ENCODE results near the gene CLMN.

CLMN gene

DNA sequence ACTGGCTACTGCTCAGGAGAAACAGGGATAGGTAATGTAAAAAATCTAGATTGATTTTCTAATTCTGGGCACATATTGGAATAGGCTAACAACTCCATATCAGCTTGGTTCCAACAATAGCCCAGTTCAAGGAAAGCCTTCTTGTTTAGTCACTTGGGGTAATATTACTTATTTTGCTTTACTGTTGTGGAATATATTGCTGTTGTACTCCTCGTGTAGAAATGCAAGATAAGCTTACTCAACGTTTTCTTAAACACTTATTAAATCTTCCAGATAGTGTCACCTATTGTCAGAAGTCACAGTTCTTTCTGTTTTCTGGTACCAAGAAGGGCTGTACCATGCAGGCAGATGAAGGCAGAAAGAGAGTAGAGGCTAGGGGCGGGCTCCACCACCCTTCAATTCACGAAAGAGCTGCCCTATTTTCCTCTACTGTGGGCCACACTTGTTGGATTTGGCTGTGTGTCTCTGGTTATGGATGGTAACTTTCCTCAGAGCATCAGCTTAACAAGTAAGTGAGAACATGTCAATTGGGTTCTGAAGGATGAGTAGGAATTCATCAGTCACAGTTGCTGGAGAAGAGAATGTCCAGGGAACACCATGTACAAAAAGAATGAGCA lies 38.0 kb downstream of the CLMN start:
- H3K27ac ChIP-seq, result no peak overlapping the region

DNA sequence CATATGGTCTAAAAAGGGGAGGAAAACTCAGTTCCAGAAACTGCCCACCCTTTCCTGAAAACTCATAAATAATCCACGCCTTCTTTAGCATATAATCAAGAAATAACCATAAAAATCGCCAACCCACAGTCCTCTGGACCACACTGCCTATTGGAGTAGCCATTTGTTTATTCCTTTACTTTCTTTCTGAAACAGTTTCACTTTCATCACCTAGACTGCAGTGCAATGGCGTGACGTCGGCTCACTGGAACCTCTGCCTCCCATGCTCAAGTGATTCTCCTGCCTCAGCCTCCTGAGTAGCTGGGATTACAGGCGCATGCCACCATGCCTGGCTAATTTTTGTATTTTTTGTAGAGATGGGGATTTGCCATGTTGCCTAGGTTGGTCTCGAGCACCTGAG lies 44.2 kb downstream of the CLMN start:
- TF ChIP-seq, protein P1, sequence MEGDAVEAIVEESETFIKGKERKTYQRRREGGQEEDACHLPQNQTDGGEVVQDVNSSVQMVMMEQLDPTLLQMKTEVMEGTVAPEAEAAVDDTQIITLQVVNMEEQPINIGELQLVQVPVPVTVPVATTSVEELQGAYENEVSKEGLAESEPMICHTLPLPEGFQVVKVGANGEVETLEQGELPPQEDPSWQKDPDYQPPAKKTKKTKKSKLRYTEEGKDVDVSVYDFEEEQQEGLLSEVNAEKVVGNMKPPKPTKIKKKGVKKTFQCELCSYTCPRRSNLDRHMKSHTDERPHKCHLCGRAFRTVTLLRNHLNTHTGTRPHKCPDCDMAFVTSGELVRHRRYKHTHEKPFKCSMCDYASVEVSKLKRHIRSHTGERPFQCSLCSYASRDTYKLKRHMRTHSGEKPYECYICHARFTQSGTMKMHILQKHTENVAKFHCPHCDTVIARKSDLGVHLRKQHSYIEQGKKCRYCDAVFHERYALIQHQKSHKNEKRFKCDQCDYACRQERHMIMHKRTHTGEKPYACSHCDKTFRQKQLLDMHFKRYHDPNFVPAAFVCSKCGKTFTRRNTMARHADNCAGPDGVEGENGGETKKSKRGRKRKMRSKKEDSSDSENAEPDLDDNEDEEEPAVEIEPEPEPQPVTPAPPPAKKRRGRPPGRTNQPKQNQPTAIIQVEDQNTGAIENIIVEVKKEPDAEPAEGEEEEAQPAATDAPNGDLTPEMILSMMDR (conservative IDR thresholded peaks at IDR 0.05), result no peak
- no peak overlapping the region for H3K27ac ChIP-seq

More for the DNA sequence above, 38.0 kb downstream of the CLMN start:
- TF ChIP-seq, protein P1 (conservative IDR thresholded peaks at IDR 0.05), result no peak

DNA sequence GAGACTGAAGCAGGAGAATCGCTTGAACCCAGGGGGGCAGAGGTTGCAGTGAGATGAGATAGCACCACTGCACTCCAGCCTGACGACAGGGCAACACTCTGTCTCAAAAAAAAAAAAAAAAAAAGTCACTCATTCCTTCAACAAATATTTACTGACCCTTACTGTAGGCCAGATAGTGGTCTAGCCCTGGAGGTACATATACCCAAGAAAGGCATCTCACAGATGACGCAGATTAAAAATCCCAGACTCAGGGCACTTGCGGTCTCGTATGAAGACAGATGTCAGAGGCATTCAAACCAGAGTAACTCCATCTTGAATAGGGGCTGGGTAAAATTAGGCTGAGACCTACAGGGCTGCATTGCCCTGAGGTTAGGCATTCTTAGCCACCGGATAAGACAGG lies 44.8 kb downstream of the CLMN start:
- TF ChIP-seq, protein P1 (conservative IDR thresholded peaks at IDR 0.05), result no peak
- H3K27ac ChIP-seq, result no peak overlapping the region

DNA sequence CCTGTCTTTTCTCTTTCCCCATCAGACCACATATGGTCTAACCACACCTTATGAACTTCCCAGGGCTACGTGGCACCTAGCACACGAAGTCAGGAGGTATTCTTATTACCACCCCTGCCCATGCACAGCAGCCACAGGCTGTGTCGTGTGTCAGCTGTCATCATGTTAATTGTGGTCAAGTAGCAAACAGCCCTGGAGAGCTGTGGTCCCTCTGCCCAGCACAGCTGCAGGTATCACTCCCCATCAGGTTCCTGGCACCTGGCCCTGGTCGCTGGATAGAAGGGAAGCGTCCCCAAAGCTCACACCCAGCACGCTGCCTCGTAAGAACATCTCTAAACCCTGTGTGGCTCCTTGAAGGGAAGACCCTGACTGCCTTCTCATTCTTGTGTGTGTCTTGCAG lies 45.4 kb downstream of the CLMN start:
- TF ChIP-seq, protein P1 (conservative IDR thresholded peaks at IDR 0.05), result no peak
- H3K27ac ChIP-seq, result no peak overlapping the region

DNA sequence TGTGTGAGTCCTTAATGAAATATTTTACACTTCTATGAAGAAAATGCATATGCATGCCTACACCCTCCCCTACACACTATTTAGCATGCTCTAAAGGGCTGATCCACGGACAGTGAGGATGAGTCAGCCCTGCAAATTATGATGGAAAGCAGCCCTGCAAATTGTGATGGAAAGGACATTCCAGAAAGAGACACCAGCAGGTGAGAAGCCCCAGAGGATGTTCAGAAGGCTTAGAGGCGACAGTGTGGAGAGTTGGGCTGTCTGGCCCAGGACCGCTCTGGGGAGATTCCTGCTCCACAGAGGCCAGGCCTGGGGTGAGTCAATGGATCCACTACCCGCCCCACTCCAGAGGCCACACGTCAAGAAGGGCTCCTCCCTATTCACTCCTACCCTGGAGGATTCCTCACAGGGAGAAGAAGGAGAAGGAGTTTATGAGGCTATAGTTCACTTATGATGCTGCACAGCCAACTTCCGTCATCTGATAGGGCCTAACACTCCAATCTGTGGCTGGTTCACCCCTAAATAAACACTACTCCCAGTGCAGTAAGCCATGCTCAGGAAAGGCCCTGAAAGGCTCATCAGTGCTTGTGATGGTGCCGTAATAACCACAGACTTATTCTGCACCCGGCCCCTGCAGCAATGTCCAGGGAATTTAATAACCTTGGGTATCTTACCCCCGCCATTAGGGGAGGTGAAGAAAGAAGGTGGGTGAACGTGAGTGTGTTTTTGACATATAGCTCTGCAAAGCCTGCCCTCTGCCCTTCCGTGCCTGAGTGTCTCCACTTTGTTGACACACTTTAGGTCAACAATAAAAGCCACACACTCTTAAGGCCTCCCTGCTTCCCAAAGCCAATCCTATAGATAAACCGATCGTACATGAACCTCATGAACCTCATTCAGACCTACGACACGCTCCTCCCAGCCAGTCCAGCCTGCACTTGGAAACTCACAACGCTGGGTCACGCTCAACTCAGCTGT lies 46.4 kb downstream of the CLMN start:
- H3K27ac ChIP-seq, result no peak overlapping the region
- TF ChIP-seq, protein P1 (conservative IDR thresholded peaks at IDR 0.05), result no peak

DNA sequence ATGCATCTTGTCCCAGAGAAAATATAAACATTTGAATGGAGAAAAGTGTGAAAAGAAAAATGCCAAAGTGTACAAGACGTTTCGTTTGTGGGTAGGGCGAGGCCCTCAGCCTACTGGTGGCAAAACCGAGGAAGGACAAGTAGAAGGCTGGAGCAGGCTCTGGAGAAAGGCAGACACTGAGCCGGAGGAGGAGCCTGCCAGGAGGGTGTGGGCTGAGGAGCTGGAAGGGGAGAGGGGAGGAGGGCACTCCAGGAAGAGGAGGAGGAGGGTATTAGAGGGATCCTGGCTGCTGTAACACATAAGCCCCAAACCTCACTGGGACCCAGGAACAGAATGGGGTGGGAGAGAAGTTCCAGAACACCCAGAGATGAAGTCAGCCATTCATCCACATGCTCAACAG lies 47.7 kb downstream of the CLMN start:
- TF ChIP-seq, protein P1 (conservative IDR thresholded peaks at IDR 0.05), result no peak
- no peak overlapping the region for H3K27ac ChIP-seq

DNA sequence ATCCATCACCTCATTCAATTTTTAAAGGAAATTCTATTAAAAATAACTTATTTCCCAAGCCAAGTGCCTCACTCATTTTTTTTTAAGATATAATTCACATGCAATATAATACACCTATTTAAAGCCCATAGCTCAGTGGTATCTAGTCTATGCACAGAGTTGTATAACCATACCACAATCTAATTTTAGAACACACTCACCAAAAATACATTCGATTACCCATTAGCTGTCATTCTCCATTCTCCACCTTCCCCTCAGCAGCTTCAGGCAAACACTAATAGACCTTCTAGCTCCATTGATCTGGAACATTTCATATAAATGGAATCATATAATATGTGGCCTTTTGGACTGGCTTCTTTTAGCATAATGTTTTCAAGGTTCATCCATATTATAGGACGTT lies 49.5 kb downstream of the CLMN start:
- TF ChIP-seq, protein P1 (conservative IDR thresholded peaks at IDR 0.05), result no peak
- no peak overlapping the region for H3K27ac ChIP-seq

Data from VCaP (cell line).